ENCODE measurements around the gene LGR5. TPM values are rescaled to one million over a fixed set of nuclear protein-coding genes. Genes with fewer than 3 reads are reported as not detected.

Gene LGR5
- total RNA-seq, 1 donor from 2014 or later, result 0.54 TPM

- TF ChIP-seq, protein P1, sequence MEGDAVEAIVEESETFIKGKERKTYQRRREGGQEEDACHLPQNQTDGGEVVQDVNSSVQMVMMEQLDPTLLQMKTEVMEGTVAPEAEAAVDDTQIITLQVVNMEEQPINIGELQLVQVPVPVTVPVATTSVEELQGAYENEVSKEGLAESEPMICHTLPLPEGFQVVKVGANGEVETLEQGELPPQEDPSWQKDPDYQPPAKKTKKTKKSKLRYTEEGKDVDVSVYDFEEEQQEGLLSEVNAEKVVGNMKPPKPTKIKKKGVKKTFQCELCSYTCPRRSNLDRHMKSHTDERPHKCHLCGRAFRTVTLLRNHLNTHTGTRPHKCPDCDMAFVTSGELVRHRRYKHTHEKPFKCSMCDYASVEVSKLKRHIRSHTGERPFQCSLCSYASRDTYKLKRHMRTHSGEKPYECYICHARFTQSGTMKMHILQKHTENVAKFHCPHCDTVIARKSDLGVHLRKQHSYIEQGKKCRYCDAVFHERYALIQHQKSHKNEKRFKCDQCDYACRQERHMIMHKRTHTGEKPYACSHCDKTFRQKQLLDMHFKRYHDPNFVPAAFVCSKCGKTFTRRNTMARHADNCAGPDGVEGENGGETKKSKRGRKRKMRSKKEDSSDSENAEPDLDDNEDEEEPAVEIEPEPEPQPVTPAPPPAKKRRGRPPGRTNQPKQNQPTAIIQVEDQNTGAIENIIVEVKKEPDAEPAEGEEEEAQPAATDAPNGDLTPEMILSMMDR (IDR thresholded peaks at IDR 0.05; ENCODE audit: unreplicated experiment), result no peak
- peaks cover 20% of the 10 kb centered on the region for H3K27me3 Mint-ChIP-seq (ENCODE audit: low read depth)
- no peaks in the 10 kb centered on the region for H3K9me3 Mint-ChIP-seq
- H3K36me3 Mint-ChIP-seq, result peaks cover 15% of the 10 kb centered on the region
- H3K27ac Mint-ChIP-seq, result no peak overlapping the region
- no peaks in the 10 kb centered on the region for H3K4me1 Mint-ChIP-seq
- DNase-seq (ENCODE audit: low spot score in 2 of 2, unreplicated experiment in 2 of 2), result no peak
- H3K4me3 Mint-ChIP-seq, result no peak overlapping the region
Measured at GRCh38 chr12:71602761-71603577, 163.4 kb downstream of the LGR5 start.

DNA sequence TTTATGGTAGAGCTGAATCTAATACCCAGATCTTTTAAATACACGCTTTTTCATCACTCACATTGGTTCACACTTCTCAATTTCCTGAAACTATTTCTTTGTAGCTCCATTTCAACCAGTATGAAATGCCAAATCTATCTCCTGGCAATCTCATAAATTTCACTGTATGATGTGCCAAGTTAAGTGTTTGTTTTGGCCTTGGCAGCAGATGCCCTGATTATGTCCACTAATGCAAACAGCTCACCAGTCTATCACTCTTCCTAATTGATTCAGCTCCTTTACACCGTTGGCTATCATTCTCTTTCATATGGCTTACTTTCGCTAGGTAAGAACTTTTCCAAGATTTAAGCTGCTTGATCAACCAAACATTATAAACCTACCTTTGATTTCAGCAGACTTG lies 165.4 kb downstream of the LGR5 start:
- no peak overlapping the region for H3K4me3 Mint-ChIP-seq
- H3K27me3 Mint-ChIP-seq (ENCODE audit: low read depth), result peaks cover 8% of the 10 kb centered on the region
- peaks cover 27% of the 10 kb centered on the region for H3K36me3 Mint-ChIP-seq
- H3K4me1 Mint-ChIP-seq, result no peaks in the 10 kb centered on the region
- DNase-seq (ENCODE audit: low spot score in 2 of 2, unreplicated experiment in 2 of 2), result no peak
- no peaks in the 10 kb centered on the region for H3K9me3 Mint-ChIP-seq
- TF ChIP-seq, protein P1 (IDR thresholded peaks at IDR 0.05; ENCODE audit: unreplicated experiment), result no peak
- no peak overlapping the region for H3K27ac Mint-ChIP-seq

GRCh38 chr12:71607494-71608330 lies 168.1 kb downstream of the LGR5 start:
- DNase-seq (ENCODE audit: low spot score in 2 of 2, unreplicated experiment in 2 of 2), result no peak
- no peaks in the 10 kb centered on the region for H3K9me3 Mint-ChIP-seq
- peaks cover 34% of the 10 kb centered on the region for H3K36me3 Mint-ChIP-seq
- no peaks in the 10 kb centered on the region for H3K4me1 Mint-ChIP-seq
- H3K27ac Mint-ChIP-seq, result no peak overlapping the region
- TF ChIP-seq, protein P1 (IDR thresholded peaks at IDR 0.05; ENCODE audit: unreplicated experiment), result no peak
- H3K4me3 Mint-ChIP-seq, result no peak overlapping the region
- no peaks in the 10 kb centered on the region for H3K27me3 Mint-ChIP-seq (ENCODE audit: low read depth)

GRCh38 chr12:71610031-71610795 lies 170.6 kb downstream of the LGR5 start:
- H3K9me3 Mint-ChIP-seq, result no peaks in the 10 kb centered on the region
- H3K27me3 Mint-ChIP-seq (ENCODE audit: low read depth), result no peaks in the 10 kb centered on the region
- TF ChIP-seq, protein P1 (IDR thresholded peaks at IDR 0.05; ENCODE audit: unreplicated experiment), result no peak
- no peaks in the 10 kb centered on the region for H3K4me1 Mint-ChIP-seq
- no peak overlapping the region for H3K4me3 Mint-ChIP-seq
- H3K27ac Mint-ChIP-seq, result no peak overlapping the region
- DNase-seq (ENCODE audit: low spot score in 2 of 2, unreplicated experiment in 2 of 2), result no peak
- peaks cover 45% of the 10 kb centered on the region for H3K36me3 Mint-ChIP-seq

GRCh38 chr12:71621938-71622337 lies 182.3 kb downstream of the LGR5 start:
- H3K9me3 Mint-ChIP-seq, result no peaks in the 10 kb centered on the region
- peaks cover 11% of the 10 kb centered on the region for H3K4me1 Mint-ChIP-seq
- H3K36me3 Mint-ChIP-seq, result peaks cover 45% of the 10 kb centered on the region
- no peak overlapping the region for H3K27ac Mint-ChIP-seq
- no peaks in the 10 kb centered on the region for H3K27me3 Mint-ChIP-seq (ENCODE audit: low read depth)
- H3K4me3 Mint-ChIP-seq, result no peak overlapping the region
- no peak for DNase-seq (ENCODE audit: low spot score in 2 of 2, unreplicated experiment in 2 of 2)
- TF ChIP-seq, protein P1 (IDR thresholded peaks at IDR 0.05; ENCODE audit: unreplicated experiment), result no peak
